ENCODE measurements around the gene S100A3. TPM values are rescaled to one million over a fixed set of nuclear protein-coding genes. Genes with fewer than 3 reads are reported as not detected.

Gene S100A3
- total RNA-seq, 6 experiments from 2014 or later = 0.29 TPM; not detected in 5

DNA sequence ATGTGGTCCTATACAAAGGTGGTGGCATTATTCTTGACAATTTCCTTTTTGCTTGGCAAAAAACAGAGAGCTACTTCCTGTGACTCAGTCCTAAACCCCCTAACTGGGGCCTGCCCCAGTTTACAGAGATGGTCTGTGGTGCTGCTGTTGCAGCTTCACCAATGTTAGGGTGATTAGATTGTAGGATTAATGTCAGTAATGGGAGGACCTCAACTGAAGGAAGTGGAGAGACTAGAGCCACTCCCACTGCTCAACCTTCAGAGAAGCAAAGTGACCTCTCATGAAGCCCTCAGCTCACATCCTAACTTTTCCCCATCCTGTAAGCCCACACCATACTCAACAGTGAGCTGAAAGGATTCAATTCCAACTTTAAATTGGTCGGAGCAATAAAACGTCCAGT, 16.9 kb downstream of the S100A3 start:
- TF ChIP-seq, protein P1, sequence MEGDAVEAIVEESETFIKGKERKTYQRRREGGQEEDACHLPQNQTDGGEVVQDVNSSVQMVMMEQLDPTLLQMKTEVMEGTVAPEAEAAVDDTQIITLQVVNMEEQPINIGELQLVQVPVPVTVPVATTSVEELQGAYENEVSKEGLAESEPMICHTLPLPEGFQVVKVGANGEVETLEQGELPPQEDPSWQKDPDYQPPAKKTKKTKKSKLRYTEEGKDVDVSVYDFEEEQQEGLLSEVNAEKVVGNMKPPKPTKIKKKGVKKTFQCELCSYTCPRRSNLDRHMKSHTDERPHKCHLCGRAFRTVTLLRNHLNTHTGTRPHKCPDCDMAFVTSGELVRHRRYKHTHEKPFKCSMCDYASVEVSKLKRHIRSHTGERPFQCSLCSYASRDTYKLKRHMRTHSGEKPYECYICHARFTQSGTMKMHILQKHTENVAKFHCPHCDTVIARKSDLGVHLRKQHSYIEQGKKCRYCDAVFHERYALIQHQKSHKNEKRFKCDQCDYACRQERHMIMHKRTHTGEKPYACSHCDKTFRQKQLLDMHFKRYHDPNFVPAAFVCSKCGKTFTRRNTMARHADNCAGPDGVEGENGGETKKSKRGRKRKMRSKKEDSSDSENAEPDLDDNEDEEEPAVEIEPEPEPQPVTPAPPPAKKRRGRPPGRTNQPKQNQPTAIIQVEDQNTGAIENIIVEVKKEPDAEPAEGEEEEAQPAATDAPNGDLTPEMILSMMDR (IDR thresholded peaks at IDR 0.05) = no peak
- no peak for TF ChIP-seq POLR2A (IDR thresholded peaks at IDR 0.05)
- Histone ChIP-seq H3K4me3 (no peak overlapping the region), H3K27me3 (peaks cover 0 to 7% of the 10 kb centered on the region in 2 donors), H3K36me3 (no peaks in the 10 kb centered on the region), H3K27ac (no peak overlapping the region), H3K9me3 (no peaks in the 10 kb centered on the region), H3K4me1 (no peaks in the 10 kb centered on the region)
- WGBS (ENCODE audit: insufficient coverage, low coverage, low lambda C conversion rate, missing lambda C conversion rate) = 85% methylated on average over 2 of the region's 2 CpGs
- intact Hi-C loops (cut with DNase I) = no loop called here
- no peak for DNase-seq
- no peak for ATAC-seq

DNA sequence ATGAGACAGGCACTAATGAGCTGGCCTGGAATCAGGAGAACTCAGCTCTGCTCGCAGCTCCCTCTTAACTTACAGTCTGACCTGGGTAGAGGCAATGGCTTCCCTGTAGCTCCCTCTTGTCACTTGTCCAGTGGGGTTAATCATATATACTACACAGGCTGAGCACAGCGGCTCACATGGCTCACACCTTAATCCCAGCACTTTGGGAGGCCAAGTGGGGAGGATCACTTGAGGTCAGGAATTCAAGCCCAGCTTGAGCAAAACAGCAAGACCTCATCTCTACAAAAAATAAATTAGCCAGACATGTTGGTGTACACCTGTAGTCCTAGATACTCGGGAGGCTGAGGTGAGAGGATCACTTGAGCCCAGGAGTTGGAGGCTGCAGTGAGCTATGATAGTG, 17.4 kb downstream of the S100A3 start:
- Histone ChIP-seq H3K27me3 (peaks cover 0 to 7% of the 10 kb centered on the region in 2 donors), H3K4me3 (no peak overlapping the region), H3K27ac (no peak overlapping the region), H3K36me3 (no peaks in the 10 kb centered on the region), H3K9me3 (no peaks in the 10 kb centered on the region), H3K4me1 (no peaks in the 10 kb centered on the region)
- WGBS (ENCODE audit: insufficient coverage, low coverage, low lambda C conversion rate, missing lambda C conversion rate) = 67% methylated on average over 2 of the region's 3 CpGs
- DNase-seq (no peak), ATAC-seq (no peak)
- TF ChIP-seq, protein P1 (IDR thresholded peaks at IDR 0.05) = no peak
- TF ChIP-seq POLR2A (IDR thresholded peaks at IDR 0.05) = no peak
- intact Hi-C loops (cut with DNase I) = no loop called here

DNA sequence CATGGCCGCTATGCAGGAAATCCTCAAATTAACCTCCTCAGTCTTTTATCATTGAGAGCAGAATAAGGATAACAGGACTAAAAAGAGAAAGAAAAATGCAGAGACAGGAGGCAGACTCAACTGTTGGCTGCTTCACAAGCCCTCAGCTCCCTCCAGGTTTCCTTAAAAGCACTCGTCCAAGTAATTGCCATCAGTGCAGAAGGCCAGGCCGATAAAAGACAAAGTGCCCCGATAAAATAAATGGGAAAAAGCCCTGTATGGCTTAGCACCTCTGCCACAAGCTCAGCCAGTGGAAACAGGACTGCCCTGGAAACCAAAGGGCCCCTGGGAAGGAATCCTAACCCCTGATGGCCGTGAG, 21.4 kb downstream of the S100A3 start:
- intact Hi-C loops (cut with DNase I) = no loop called here
- Histone ChIP-seq H3K27ac (no peak overlapping the region), H3K4me3 (no peak overlapping the region), H3K27me3 (peaks cover 0 to 7% of the 10 kb centered on the region in 2 donors), H3K36me3 (no peaks in the 10 kb centered on the region), H3K9me3 (no peaks in the 10 kb centered on the region), H3K4me1 (no peaks in the 10 kb centered on the region)
- 77% methylated on average over 5 of the region's 5 CpGs for WGBS (ENCODE audit: insufficient coverage, low coverage, low lambda C conversion rate, missing lambda C conversion rate)
- DNase-seq (no peak), ATAC-seq (no peak)
- TF ChIP-seq, protein P1 (IDR thresholded peaks at IDR 0.05) = no peak
- TF ChIP-seq POLR2A (IDR thresholded peaks at IDR 0.05) = no peak

DNA sequence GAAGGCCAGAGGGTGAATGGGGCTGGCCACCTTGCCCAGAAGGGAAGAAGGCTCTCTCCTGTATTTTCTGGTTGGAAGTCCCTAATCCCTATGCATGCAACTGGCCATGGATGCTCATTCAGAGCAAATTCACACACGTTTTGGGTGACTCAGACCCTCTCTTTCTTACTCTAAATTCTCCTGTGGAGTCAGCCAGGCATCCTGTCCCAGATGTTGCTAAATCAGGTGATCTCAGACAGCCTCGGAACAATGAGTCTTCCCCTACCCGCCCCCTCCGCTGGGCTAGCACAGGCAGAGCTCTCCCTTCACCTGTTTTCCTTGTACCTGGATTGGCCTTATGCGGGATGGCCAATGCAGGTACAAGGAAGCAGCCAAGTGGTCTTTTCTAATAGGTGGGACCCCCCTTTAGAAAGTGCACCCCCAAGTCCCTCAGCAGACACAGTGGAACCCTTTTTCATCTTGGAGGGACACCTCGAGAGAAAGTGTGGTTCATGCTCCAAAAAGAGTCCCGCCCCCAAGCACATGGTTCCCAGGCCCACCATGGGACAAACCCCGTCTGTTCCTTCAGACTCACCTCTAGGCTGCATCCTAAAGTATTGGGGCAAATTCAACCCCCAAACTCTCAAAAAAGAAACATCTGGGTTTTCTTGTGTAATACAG, 21.9 kb downstream of the S100A3 start:
- ATAC-seq (no peak), DNase-seq (no peak)
- Histone ChIP-seq H3K27me3 (peaks cover 0 to 7% of the 10 kb centered on the region in 2 donors), H3K27ac (no peak overlapping the region), H3K4me3 (no peak overlapping the region), H3K36me3 (no peaks in the 10 kb centered on the region), H3K9me3 (no peaks in the 10 kb centered on the region), H3K4me1 (no peaks in the 10 kb centered on the region)
- 86% methylated on average over 5 of the region's 8 CpGs for WGBS (ENCODE audit: insufficient coverage, low coverage, low lambda C conversion rate, missing lambda C conversion rate)
- intact Hi-C loops (cut with DNase I) = no loop called here
- TF ChIP-seq POLR2A (IDR thresholded peaks at IDR 0.05) = no peak
- TF ChIP-seq, protein P1 (IDR thresholded peaks at IDR 0.05) = no peak

Measured in right lobe of liver (tissue), 6 donors.